GM12873 (cell line): ENCODE results near the gene MUC20.

Experiments
- CTCF ChIP-seq: IDR thresholded peaks from 2 replicates; pipeline ENCODE4 v1.5.1; 2012; ENCODE audit warnings: low read depth, mild to moderate bottlenecking, moderate library complexity, low read length, control low read depth; ENCODE audit not compliant: insufficient read depth; ENCODE audit errors: missing control alignments

Gene MUC20

GRCh38 chr3:195755791-195756676 is 35.3 kb downstream of the MUC20 start:
- TF ChIP-seq CTCF = no peak

GRCh38 chr3:195757438-195757770 is 36.6 kb downstream of the MUC20 start:
- TF ChIP-seq CTCF = no peak

- no peak for TF ChIP-seq CTCF
Measured at GRCh38 chr3:195757827-195758226, 37.0 kb downstream of the MUC20 start.

GRCh38 chr3:195758721-195759353 is 38.1 kb downstream of the MUC20 start:
- TF ChIP-seq CTCF = no peak

GRCh38 chr3:195760345-195761122 is 39.8 kb downstream of the MUC20 start:
- TF ChIP-seq CTCF = no peak

- no peak for TF ChIP-seq CTCF
Measured at GRCh38 chr3:195761123-195761566, 40.4 kb downstream of the MUC20 start.
